T-cell (primary cell): ENCODE results near the gene UNC13C. TPM values are rescaled to one million over a fixed set of nuclear protein-coding genes. Genes with fewer than 3 reads are reported as not detected.

Source experiments
- ATAC-seq, 4 experiments: fragments of 200-7000 bp in 3 of 4; fragments of 150-1000 bp in 1 of 4; cut with Tn5 transposase; replicated peaks in 1 of 4; 1 replicate in 3 of 4; 2 replicates in 1 of 4; pipeline ENCODE4 v1.10.0; 2021; ENCODE audit warnings: moderate library complexity in 3 of 4, mild to moderate bottlenecking in 2 of 4, moderate number of reproducible peaks in 1 of 4
- CTCF ChIA-PET, 2 donors: fragments of 300-600 bp; sonication (Branson Sonifier 250); formaldehyde crosslinking; loops; one replicate each; lab custom pipeline; 2022; ENCODE audit warnings: antibody characterized with exemption in 2 of 2; lab: Charles Lee
- POLR2A ChIA-PET, 2 donors: fragments of 300-600 bp; sonication (Branson Sonifier 250); formaldehyde crosslinking; loops; one replicate each; lab custom pipeline; 2022; ENCODE audit warnings: antibody characterized with exemption in 2 of 2; lab: Charles Lee
- DNase-seq, 35 experiments: peaks; one replicate each; pipeline versions ENCODE4 v3.0.0 to v3.0.0-alpha.2; 2013 to 2023
- H3K27ac ChIP-seq: one replicate; pipeline ENCODE4 v1.5.1; 2013; ENCODE audit warnings: low read length
- H3K27me3 ChIP-seq, 2 experiments: replicated peaks in 1 of 2; 1 replicate in 1 of 2; 2 replicates in 1 of 2; pipeline versions ENCODE4 v1.6.1 to v1.7.0; 2013; ENCODE audit warnings: low read length in 1 of 2, mixed read lengths in 1 of 2; ENCODE audit not compliant: control insufficient read depth in 2 of 2, insufficient read depth in 2 of 2; ENCODE audit errors: extremely low read depth in 1 of 2
- H3K36me3 ChIP-seq, 2 donors: 1 replicate in 1 of 2; 2 replicates in 1 of 2; pipeline versions ENCODE4 v1.6.1 to v1.7.0; 2013; ENCODE audit warnings: low read length in 1 of 2; ENCODE audit not compliant: control insufficient read depth in 2 of 2, insufficient read depth in 1 of 2; ENCODE audit errors: extremely low read depth in 1 of 2
- H3K4me1 ChIP-seq, 2 experiments: 1 replicate in 1 of 2; 2 replicates in 1 of 2; pipeline versions ENCODE4 v1.6.1 to v1.7.0; 2013; ENCODE audit warnings: low read length in 2 of 2, mixed read lengths in 1 of 2; ENCODE audit not compliant: insufficient read depth in 2 of 2, control insufficient read depth in 1 of 2; ENCODE audit errors: extremely low read depth in 1 of 2
- H3K4me3 ChIP-seq, 2 donors: 1 replicate in 1 of 2; 2 replicates in 1 of 2; pipeline versions ENCODE4 v1.5.1 to v1.7.0; 2013; ENCODE audit warnings: mild to moderate bottlenecking in 2 of 2, low read length in 1 of 2, moderate library complexity in 1 of 2; ENCODE audit not compliant: control insufficient read depth in 1 of 2; ENCODE audit errors: extremely low read depth in 1 of 2
- H3K9me3 ChIP-seq: 2 replicates; pipeline ENCODE4 v1.7.0; 2013
- H3K27ac Mint-ChIP-seq, 2 donors: one replicate each; pipeline ENCODE4 v1.8.0; 2020 to 2021; ENCODE audit warnings: mild to moderate bottlenecking in 2 of 2, mixed read lengths in 2 of 2
- H3K27me3 Mint-ChIP-seq, 2 donors: one replicate each; pipeline ENCODE4 v1.8.0; 2021 to 2022; ENCODE audit warnings: mixed read lengths in 2 of 2
- H3K36me3 Mint-ChIP-seq: one replicate; pipeline ENCODE4 v1.8.0; 2021; ENCODE audit warnings: mixed read lengths
- H3K4me1 Mint-ChIP-seq, 3 donors: one replicate each; pipeline ENCODE4 v1.8.0; 2020 to 2022; ENCODE audit warnings: mixed read lengths in 3 of 3, mild to moderate bottlenecking in 1 of 3
- H3K4me3 Mint-ChIP-seq, 3 donors: one replicate each; pipeline ENCODE4 v1.8.0; 2020 to 2022; ENCODE audit warnings: mild to moderate bottlenecking in 3 of 3, mixed read lengths in 3 of 3, moderate library complexity in 3 of 3
- H3K9me3 Mint-ChIP-seq, 3 donors: one replicate each; pipeline ENCODE4 v1.8.0; 2020 to 2022; ENCODE audit warnings: mixed read lengths in 3 of 3
- WGBS: methylation state at CpG from one replicate; pipeline ENCODE4 v1.1.5; 2013; ENCODE audit warnings: missing lambda C conversion rate; ENCODE audit not compliant: insufficient coverage; 5-methylcytosine and 5-hydroxymethylcytosine counted together
- total RNA-seq, 35 experiments: library from RNA in 6 of 35; stranded (reverse) in 6 of 35; fragments of 120-200 nt in 1 of 35; gene quantifications; one replicate each; pipeline versions ENCODE4 v1.2.1 to v1.2.4 and lab custom pipeline; 2013 to 2026

Gene UNC13C
- total RNA-seq, 5 donors from 2014 or later (not counting 1 experiment from before 2014, with no cell fraction given), result not detected

GRCh38 chr15:53963801-53964200 lies 14.4 kb upstream of the UNC13C start:
- ChIA-PET CTCF (no interaction called here), POLR2A (no interaction called here)
- Histone ChIP-seq H3K36me3 (no peaks in the 10 kb centered on the region), H3K9me3 (no peaks in the 10 kb centered on the region), H3K4me1 (no peaks in the 10 kb centered on the region), H3K27ac (no peak overlapping the region), H3K27me3 (peaks cover 0 to 3% of the 10 kb centered on the region in 2 experiments), H3K4me3 (no peak overlapping the region)
- Mint-ChIP-seq H3K4me1 (no peaks in the 10 kb centered on the region), H3K4me3 (no peak overlapping the region), H3K27ac (no peak overlapping the region), H3K9me3 (no peaks in the 10 kb centered on the region), H3K36me3 (no peaks in the 10 kb centered on the region), H3K27me3 (peaks cover 0 to 9% of the 10 kb centered on the region in 2 donors)
- no peak for ATAC-seq
- DNase-seq, result no peak

GRCh38 chr15:53974121-53974520 lies 4.1 kb upstream of the UNC13C start:
- H3K9me3 Mint-ChIP-seq, result no peaks in the 10 kb centered on the region
- CTCF ChIA-PET, result no interaction called here
- no CpG with 5 or more reads among the region's 2 CpGs for WGBS

GRCh38 chr15:53974813-53975212 lies 3.4 kb upstream of the UNC13C start:
- ATAC-seq (no peak), DNase-seq (no peak)
- peaks cover 0 to 8% (median 6%) of the 10 kb centered on the region in 3 donors for H3K4me1 Mint-ChIP-seq
- no peaks in the 10 kb centered on the region for H3K36me3 Mint-ChIP-seq
- ChIA-PET CTCF (no interaction called here), POLR2A (no interaction called here)
- H3K9me3 Mint-ChIP-seq, result no peaks in the 10 kb centered on the region
- peaks cover 23 to 29% of the 10 kb centered on the region in 2 donors for H3K27me3 Mint-ChIP-seq
- H3K27ac Mint-ChIP-seq, result no peak overlapping the region
- no peak overlapping the region for H3K4me3 Mint-ChIP-seq
- Histone ChIP-seq H3K27me3 (peaks cover 5 to 8% of the 10 kb centered on the region in 2 experiments), H3K27ac (no peak overlapping the region), H3K4me3 (no peak overlapping the region), H3K36me3 (no peaks in the 10 kb centered on the region), H3K9me3 (no peaks in the 10 kb centered on the region), H3K4me1 (no peaks in the 10 kb centered on the region)
- WGBS, result 86% methylated on average over 1 of the region's 3 CpGs

More at GRCh38 chr15:53974121-53974520, 4.1 kb upstream of the UNC13C start:
- no peaks in the 10 kb centered on the region for H3K4me1 ChIP-seq
- peaks cover 3 to 8% of the 10 kb centered on the region in 2 experiments for H3K27me3 ChIP-seq
- Mint-ChIP-seq H3K4me1 (peaks cover 0 to 8% (median 6%) of the 10 kb centered on the region in 3 donors), H3K27me3 (peaks cover 21 to 26% of the 10 kb centered on the region in 2 donors), H3K4me3 (no peak overlapping the region), H3K27ac (no peak overlapping the region), H3K36me3 (no peaks in the 10 kb centered on the region)
- DNase-seq, result no peak
- no peak for ATAC-seq
- H3K27ac ChIP-seq, result no peak overlapping the region
- POLR2A ChIA-PET, result no interaction called here
- H3K36me3 ChIP-seq, result no peaks in the 10 kb centered on the region
- no peak overlapping the region for H3K4me3 ChIP-seq
- no peaks in the 10 kb centered on the region for H3K9me3 ChIP-seq

- no peak for DNase-seq
- ChIA-PET POLR2A (no interaction called here), CTCF (no interaction called here)
- H3K27me3 ChIP-seq, result peaks cover 5 to 8% of the 10 kb centered on the region in 2 experiments
- Mint-ChIP-seq H3K27ac (no peak overlapping the region), H3K4me3 (no peak overlapping the region), H3K9me3 (no peaks in the 10 kb centered on the region), H3K36me3 (no peaks in the 10 kb centered on the region), H3K27me3 (peaks cover 23 to 30% of the 10 kb centered on the region in 2 donors), H3K4me1 (peaks cover 0 to 8% (median 6%) of the 10 kb centered on the region in 3 donors)
- no peaks in the 10 kb centered on the region for H3K9me3 ChIP-seq
- H3K4me3 ChIP-seq, result no peak overlapping the region
- 59% methylated on average over 3 of the region's 8 CpGs for WGBS
- H3K4me1 ChIP-seq, result no peaks in the 10 kb centered on the region
- ATAC-seq, result no peak
- no peak overlapping the region for H3K27ac ChIP-seq
- H3K36me3 ChIP-seq, result no peaks in the 10 kb centered on the region
These were observed 1.3 kb upstream of the UNC13C start for GRCh38 chr15:53976844-53977392.

GRCh38 chr15:53979051-53979788 lies 979 bp downstream of the UNC13C start:
- H3K4me1 Mint-ChIP-seq, result peaks cover 0 to 8% (median 6%) of the 10 kb centered on the region in 3 donors
- H3K27ac Mint-ChIP-seq, result no peak overlapping the region
- WGBS, result 83% methylated on average over 1 of the region's 4 CpGs
- no peak overlapping the region for H3K4me3 ChIP-seq
- H3K36me3 ChIP-seq, result no peaks in the 10 kb centered on the region
- ATAC-seq (no peak), DNase-seq (no peak)
- CTCF ChIA-PET, result no interaction called here
- no peak overlapping the region for H3K4me3 Mint-ChIP-seq
- H3K4me1 ChIP-seq, result no peaks in the 10 kb centered on the region
- H3K27ac ChIP-seq, result no peak overlapping the region
- H3K9me3 ChIP-seq, result no peaks in the 10 kb centered on the region
- H3K9me3 Mint-ChIP-seq, result no peaks in the 10 kb centered on the region
- H3K36me3 Mint-ChIP-seq, result no peaks in the 10 kb centered on the region
- peaks cover 23 to 30% of the 10 kb centered on the region in 2 donors for H3K27me3 Mint-ChIP-seq
- peaks cover 5 to 8% of the 10 kb centered on the region in 2 experiments for H3K27me3 ChIP-seq
- POLR2A ChIA-PET, result no interaction called here

- DNase-seq (no peak), ATAC-seq (no peak)
- H3K36me3 ChIP-seq, result no peaks in the 10 kb centered on the region
- H3K4me1 ChIP-seq, result no peaks in the 10 kb centered on the region
- no CpG with 5 or more reads among the region's 2 CpGs for WGBS
- CTCF ChIA-PET, result no interaction called here
- H3K36me3 Mint-ChIP-seq, result no peaks in the 10 kb centered on the region
- no peaks in the 10 kb centered on the region for H3K9me3 Mint-ChIP-seq
- no peak overlapping the region for H3K4me3 Mint-ChIP-seq
- peaks cover 0 to 8% (median 6%) of the 10 kb centered on the region in 3 donors for H3K4me1 Mint-ChIP-seq
- H3K27ac ChIP-seq, result no peak overlapping the region
- peaks cover 5 to 8% of the 10 kb centered on the region in 2 experiments for H3K27me3 ChIP-seq
- POLR2A ChIA-PET, result no interaction called here
- H3K27me3 Mint-ChIP-seq, result peaks cover 23 to 30% of the 10 kb centered on the region in 2 donors
- H3K9me3 ChIP-seq, result no peaks in the 10 kb centered on the region
- no peak overlapping the region for H3K27ac Mint-ChIP-seq
- no peak overlapping the region for H3K4me3 ChIP-seq
These were observed 1.8 kb downstream of the UNC13C start for GRCh38 chr15:53980021-53980420.
